Hematopoietic multipotent progenitor cell treated with erythropoietin and hydrocortisone succinate and interleukin-3 and kit ligand, for 8 days (in vitro differentiated cells): ENCODE data around the gene PTPRM.

Experiments used
- DNase-seq: peaks from one replicate; pipeline ENCODE4 v3.0.0-alpha.2; 2015

The PTPRM gene

DNA sequence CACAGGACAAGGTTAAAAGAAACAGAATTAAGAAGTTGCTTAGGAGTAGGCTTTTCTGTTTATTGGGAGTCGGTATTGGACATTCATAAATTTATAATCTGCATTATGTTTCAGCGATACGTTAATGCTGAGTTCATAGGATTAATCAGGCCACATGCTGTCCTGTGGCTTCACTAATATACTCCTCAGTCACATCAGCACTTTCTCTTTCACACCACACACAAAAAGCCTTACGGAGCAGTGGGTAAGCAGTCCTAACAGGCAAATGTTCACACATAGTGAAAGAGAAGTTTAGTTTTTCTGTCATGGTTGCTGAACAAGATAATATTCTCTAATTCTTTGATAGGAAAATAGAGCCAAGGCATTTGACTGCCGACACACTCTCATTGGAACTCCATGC, 630.4 kb downstream of the PTPRM start:
- DNase-seq: no peak

DNA sequence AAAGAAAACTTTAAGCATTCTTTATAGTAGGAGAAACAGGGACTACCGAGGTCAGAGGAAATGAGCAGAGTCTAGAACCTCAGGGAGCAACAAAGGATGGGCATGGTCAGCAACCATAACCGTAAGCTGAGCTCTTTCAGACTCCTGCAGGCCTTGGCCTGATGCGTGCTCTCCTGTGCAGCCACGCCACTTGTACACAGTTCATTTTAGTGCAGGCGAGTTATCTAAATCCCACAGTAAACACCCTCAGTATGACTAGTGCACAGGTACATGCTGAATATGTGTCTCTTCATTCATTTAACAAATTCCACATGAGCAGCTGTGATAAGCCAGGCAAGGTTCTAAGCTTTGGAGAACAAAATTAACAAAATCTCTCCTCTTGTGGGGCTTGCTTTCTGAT, 640.9 kb downstream of the PTPRM start:
- no peak for DNase-seq

- DNase-seq: no peak
These were observed 641.6 kb downstream of the PTPRM start for GRCh38 chr18:8208716-8209115.

GRCh38 chr18:8212896-8213780, 646.0 kb downstream of the PTPRM start:
- no peak for DNase-seq

- DNase-seq: no peak
These were observed 648.6 kb downstream of the PTPRM start for GRCh38 chr18:8215741-8216140.

GRCh38 chr18:8217051-8217564, 650.0 kb downstream of the PTPRM start:
- no peak for DNase-seq

- DNase-seq: no peak
These were observed 651.1 kb downstream of the PTPRM start for GRCh38 chr18:8218197-8218596.

DNA sequence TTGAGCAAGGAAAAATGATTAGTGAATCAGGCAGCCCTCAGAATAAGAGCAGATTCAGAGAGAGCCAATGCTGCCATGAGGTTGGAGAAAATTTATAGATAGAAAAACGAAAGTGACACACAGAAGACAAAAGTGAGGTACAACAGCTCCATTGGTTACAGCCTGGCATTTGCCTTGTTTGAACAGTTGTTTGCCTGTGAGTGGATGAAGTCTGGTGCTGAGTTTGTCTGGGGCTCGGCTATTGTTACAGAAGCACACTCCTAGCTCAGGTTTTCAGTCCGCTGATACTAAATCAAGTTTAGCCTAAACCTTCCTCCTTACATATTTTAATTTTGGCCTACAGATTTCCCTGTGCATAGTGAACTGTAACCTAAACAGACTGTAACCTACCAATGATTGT, 654.3 kb downstream of the PTPRM start:
- no peak for DNase-seq

GRCh38 chr18:8224576-8224975, 657.5 kb downstream of the PTPRM start:
- no peak for DNase-seq

- no peak for DNase-seq
These were observed 661.9 kb downstream of the PTPRM start for GRCh38 chr18:8229040-8229439.

DNA sequence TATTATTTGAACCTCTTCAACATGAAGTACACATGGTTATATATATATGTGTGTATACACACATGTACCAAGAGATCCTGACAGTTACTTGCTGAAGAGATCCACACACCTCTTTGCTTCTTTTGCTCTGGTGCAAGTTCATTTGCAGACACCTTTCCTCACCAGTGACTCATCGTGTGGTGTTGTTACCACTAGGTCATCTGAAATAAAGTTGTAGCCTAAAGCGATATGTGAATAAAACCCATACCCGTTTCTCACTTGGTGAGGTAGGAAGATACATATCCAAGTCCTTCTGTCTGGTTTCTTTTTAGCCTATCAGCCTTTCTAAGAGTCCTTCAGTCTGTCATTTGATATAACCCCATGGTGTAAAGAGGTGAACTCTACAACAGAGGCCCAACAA, 662.7 kb downstream of the PTPRM start:
- DNase-seq: no peak

- no peak for DNase-seq
These were observed 664.2 kb downstream of the PTPRM start for GRCh38 chr18:8231316-8231715.

DNA sequence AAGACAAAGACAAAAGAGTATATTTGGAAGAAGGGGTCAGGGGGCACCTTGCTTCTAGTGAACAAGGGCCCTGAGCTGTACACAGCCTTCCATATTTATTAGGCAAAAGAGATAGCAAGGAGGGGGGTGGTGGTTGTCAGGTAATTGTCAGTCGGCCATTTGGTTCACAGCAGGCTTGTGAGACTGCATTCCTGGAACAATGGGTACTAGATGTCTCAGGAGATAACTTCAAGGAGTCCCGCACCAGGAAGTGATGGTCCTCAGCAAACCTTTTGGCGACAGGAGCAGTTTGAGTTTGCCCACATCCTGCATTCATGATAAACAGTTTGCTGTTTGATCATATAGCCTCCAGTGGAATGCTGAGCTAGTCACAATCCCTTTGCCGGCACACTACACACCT, 665.7 kb downstream of the PTPRM start:
- DNase-seq: no peak

- no peak for DNase-seq
These were observed 668.8 kb downstream of the PTPRM start for GRCh38 chr18:8235894-8236293.

DNA sequence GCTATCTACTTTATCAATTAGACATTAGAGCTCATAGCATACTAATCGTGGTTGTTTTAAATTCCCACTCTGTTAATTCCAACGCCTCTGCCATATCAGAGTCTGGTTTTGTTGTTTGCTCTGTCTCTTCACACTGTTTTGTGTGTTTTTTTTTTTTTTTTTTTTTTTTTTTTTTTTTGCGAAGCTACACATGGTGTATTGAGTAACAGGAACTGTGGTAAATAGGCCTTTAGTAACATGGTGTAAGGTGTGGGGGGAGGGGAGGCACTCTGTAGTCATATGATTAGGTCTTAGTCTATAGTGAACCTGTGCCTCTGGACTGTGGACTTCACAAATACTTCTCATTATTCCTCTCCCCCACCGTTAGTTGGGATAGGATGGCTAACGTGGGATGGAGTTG, 671.4 kb downstream of the PTPRM start:
- DNase-seq: no peak

GRCh38 chr18:8241731-8242130, 674.6 kb downstream of the PTPRM start:
- DNase-seq: no peak

- no peak for DNase-seq
These were observed 675.1 kb downstream of the PTPRM start for GRCh38 chr18:8242151-8242696.

- DNase-seq: no peak
These were observed 680.6 kb downstream of the PTPRM start for GRCh38 chr18:8247700-8248099.

DNA sequence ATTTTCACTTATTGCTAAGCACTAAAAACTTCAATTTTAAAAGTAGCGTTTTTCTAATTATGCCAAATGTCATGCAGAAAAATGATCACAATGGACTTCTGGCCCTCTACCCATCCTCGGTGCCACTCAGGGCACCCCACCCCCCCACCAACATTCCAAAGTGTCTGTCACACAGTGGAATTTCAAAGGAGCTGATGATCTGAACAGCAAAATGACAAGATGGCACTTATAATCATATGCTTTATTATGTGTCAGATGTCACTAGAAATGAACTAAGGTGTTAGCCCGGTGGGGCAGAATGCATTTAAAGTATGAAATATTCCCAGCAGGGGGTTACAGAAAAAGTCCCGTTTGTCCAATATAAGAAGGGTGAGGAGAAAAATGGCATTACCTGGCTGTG, 681.5 kb downstream of the PTPRM start:
- no peak for DNase-seq

GRCh38 chr18:8249811-8250210, 682.7 kb downstream of the PTPRM start:
- DNase-seq: no peak

DNA sequence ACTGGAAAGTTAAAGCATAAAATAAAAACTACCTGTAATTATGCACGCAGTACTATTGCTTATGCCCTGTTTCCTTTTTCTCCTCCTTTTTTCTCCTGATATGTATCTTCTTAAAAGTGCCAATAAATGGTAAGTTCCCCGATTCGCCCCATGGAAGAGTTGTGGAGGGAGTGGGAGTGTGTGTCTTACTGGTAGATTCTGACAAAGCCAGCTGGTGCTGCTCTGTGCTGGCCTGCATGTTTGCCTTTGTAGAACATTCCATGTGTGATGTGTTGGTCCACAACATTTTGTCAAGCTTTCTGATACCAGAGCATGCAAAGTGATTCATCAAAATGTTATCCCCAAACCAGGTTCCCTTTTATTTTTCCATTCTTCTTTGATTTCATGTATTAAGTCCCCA, 685.3 kb downstream of the PTPRM start:
- no peak for DNase-seq

- no peak for DNase-seq
These were observed 686.8 kb downstream of the PTPRM start for GRCh38 chr18:8253944-8254343.

DNA sequence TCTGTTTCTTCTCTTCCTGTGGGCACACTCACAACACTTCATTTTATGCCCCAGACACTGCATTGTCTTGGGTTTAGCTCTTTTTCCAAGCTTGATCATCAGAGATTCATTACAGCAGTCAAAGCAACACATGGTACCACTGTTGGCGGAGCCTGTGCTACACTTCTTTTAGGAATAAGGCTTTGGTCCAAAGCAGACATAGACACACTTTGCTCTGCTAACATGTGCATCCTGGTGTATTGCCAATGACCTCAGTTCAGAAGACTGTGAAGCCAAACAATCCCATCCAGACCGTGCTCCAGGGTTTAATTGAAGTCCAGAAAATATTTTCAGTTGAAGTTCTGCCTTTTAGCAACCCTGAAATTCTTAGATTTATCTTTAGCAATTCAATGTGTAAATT, 687.5 kb downstream of the PTPRM start:
- no peak for DNase-seq

GRCh38 chr18:8257851-8258434, 690.8 kb downstream of the PTPRM start:
- DNase-seq: no peak
